Bronchial epithelial cell (primary cell): ENCODE measurements around the gene SERPINA4. TPM values are rescaled to one million over a fixed set of nuclear protein-coding genes. Genes with fewer than 3 reads are reported as not detected.

Experiments
- DNase-seq: peaks from one replicate; pipeline ENCODE4 v3.0.0-alpha.2; 2010; ENCODE audit warnings: low read depth
- FAIRE-seq: peaks from 2 replicates; lab custom pipeline; 2011; peaks lifted over from hg19 to GRCh38; lab: Jason Lieb, UNC
- H3K27me3 ChIP-seq: 2 replicates; pipeline ENCODE4 v1.5.1; 2011; ENCODE audit warnings: low read length; ENCODE audit not compliant: control insufficient read depth, insufficient read depth
- H3K36me3 ChIP-seq: 2 replicates; pipeline ENCODE4 v1.5.1; 2011; ENCODE audit warnings: low read length; ENCODE audit not compliant: control insufficient read depth, insufficient read depth
- H3K4me3 ChIP-seq: 2 replicates; pipeline ENCODE4 v1.5.1; 2011; ENCODE audit warnings: mild to moderate bottlenecking, low read depth, low read length, control low read depth
- CTCF ChIP-seq: IDR thresholded peaks from 2 replicates; pipeline ENCODE4 v1.5.1; 2011; ENCODE audit warnings: mild to moderate bottlenecking, moderate library complexity, low read length, control low read depth, inconsistent platforms; ENCODE audit not compliant: insufficient read depth, severe bottlenecking
- total RNA-seq: library from RNA; depleted of rRNA; stranded (reverse); fragments of >200 nt; gene quantifications from 2 replicates; pipeline ENCODE4 v1.2.1, GENCODE V29; 2014

Gene SERPINA4
- total RNA-seq, 1 donor from 2014 or later, result not detected

DNA sequence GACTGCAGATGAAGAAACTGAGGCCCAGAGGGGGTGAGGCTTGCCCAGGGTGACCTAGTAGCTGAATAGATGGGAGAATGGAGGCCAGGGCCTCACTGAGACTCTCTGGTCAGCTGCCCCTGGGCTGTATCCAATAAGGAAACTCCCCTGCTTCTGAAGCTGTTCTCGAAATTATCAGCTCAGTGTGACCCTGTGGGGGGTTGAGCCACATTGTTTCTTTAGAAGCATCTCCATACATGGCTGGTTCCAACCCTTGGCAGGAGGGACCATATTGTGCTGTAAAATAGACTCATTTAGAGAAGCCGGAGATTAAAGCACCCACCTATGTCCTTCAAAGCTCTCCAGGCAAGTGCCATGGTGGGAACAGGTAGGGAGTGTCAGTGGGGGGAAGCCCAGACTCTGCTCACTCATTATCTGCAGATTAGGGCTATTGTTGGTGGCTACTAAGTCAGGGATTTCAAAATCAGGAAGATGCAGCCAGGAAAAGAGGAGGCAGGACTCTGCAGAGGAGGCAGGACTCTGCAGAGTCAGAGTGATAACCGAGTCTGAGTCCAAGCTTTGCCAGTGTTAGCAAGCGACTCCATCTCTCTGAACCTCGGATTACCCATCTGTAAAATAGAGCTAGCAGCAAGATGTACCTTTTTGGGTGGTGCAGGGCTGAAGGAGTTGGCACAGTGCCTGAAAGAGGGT, 23.5 kb downstream of the SERPINA4 start:
- DNase-seq, result no peak
- TF ChIP-seq CTCF, result no peak
- no peak for FAIRE-seq

DNA sequence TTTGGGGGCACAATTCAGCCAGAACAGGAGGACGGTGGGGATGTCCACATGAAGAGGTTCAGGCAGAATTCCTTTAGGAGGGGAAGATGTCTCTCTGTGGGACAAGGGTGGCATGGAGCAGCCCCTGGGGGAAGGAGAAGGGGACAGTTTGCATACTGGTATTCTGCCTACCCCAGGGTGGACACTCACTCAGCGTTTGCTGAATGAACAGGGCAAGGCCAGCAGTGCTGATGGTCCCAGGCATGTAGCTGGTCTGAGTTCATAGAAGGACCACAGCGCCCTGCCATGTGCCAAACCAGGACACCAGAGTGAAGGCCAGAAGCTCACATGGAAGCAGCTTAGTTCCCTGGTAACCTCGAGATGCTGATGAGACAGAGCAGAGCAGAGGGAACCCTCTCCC, 25.4 kb downstream of the SERPINA4 start:
- H3K27me3 ChIP-seq, result no peaks in the 10 kb centered on the region
- DNase-seq (no peak), FAIRE-seq (no peak)
- no peak for TF ChIP-seq CTCF
- no peaks in the 10 kb centered on the region for H3K36me3 ChIP-seq
- no peak overlapping the region for H3K4me3 ChIP-seq

More for the DNA sequence above, 23.5 kb downstream of the SERPINA4 start:
- Histone ChIP-seq H3K36me3 (no peaks in the 10 kb centered on the region), H3K27me3 (no peaks in the 10 kb centered on the region), H3K4me3 (no peak overlapping the region)

DNA sequence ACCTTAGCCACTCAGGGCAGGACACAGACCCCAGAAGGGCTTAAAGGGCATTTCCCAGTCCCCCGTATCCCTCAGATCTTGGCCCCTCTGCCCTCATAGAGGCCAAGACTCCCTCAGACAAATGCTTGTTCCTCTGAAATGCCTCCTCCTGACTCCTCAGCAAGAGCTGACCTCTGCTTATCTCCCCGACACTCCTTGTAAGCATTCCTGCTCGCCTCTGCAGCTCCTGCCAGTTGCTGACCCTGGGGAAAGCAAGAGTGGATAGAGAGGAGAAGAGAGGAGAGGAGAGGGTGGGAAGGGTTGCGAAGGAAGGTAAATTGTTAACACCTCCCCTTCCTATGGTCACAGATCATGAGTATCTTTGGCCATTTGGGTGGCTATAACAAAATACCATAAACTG, 27.1 kb downstream of the SERPINA4 start:
- no peak overlapping the region for H3K4me3 ChIP-seq

GRCh38 chr14:94591073-94591472, 29.8 kb downstream of the SERPINA4 start:
- FAIRE-seq, result no peak
- TF ChIP-seq CTCF, result no peak
- H3K4me3 ChIP-seq, result no peak overlapping the region
- no peaks in the 10 kb centered on the region for H3K27me3 ChIP-seq
- H3K36me3 ChIP-seq, result no peaks in the 10 kb centered on the region
- DNase-seq, result no peak

More for the DNA sequence above, 27.1 kb downstream of the SERPINA4 start:
- FAIRE-seq, result peak; percentile 77
- no peak for TF ChIP-seq CTCF
- no peak for DNase-seq
- Histone ChIP-seq H3K27me3 (no peaks in the 10 kb centered on the region), H3K36me3 (no peaks in the 10 kb centered on the region)

DNA sequence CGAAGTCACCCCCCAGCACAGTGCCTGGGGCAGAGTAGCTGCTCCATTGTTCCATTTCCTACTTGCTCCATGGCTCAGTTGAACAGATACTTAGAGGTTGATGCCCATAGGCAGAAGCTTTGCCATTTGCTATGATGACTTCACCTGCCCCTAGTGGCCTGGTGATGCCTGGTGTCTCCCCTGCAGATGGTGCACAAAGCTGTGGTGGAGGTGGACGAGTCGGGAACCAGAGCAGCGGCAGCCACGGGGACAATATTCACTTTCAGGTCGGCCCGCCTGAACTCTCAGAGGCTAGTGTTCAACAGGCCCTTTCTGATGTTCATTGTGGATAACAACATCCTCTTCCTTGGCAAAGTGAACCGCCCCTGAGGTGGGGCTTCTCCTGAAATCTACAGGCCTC, 30.6 kb downstream of the SERPINA4 start:
- Histone ChIP-seq H3K27me3 (no peaks in the 10 kb centered on the region), H3K36me3 (no peaks in the 10 kb centered on the region), H3K4me3 (no peak overlapping the region)
- FAIRE-seq (no peak), DNase-seq (no peak)
- no peak for TF ChIP-seq CTCF

GRCh38 chr14:94592457-94592856, 31.2 kb downstream of the SERPINA4 start:
- Histone ChIP-seq H3K27me3 (no peaks in the 10 kb centered on the region), H3K4me3 (no peak overlapping the region), H3K36me3 (no peaks in the 10 kb centered on the region)
- TF ChIP-seq CTCF, result no peak
- FAIRE-seq, result peak; percentile 60
- DNase-seq, result no peak
